Right lobe of liver (tissue), 6 donors: Measurements from ENCODE around the gene LMBR1L. TPM values are rescaled to one million over a fixed set of nuclear protein-coding genes. Genes with fewer than 3 reads are reported as not detected.

Experiments
- ATAC-seq, 4 donors: fragments of 200-7000 bp; cut with Tn5 transposase; one replicate each; pipeline ENCODE4 v1.9.1; 2020; ENCODE audit warnings: mild to moderate bottlenecking in 4 of 4, moderate library complexity in 4 of 4
- DNase-seq, 3 donors: peaks; one replicate each; pipeline ENCODE4 v3.0.0-alpha.2; 2020
- H3K27ac ChIP-seq, 3 donors: fragments of 200-600 bp; one replicate each; pipeline ENCODE4 v1.8.0; 2022
- H3K27me3 ChIP-seq, 2 donors: fragments of 200-600 bp; one replicate each; pipeline ENCODE4 v1.8.0; 2022
- H3K36me3 ChIP-seq, 4 donors: fragments of 200-600 bp; sonication (generic) in 1 of 4; one replicate each; pipeline versions ENCODE4 v1.5.1 to v1.8.0; 2017 to 2022; ENCODE audit warnings: control low read depth in 1 of 4
- H3K4me1 ChIP-seq, 4 donors: fragments of 200-600 bp; sonication (generic) in 1 of 4; one replicate each; pipeline versions ENCODE4 v1.5.1 to v1.8.0; 2017 to 2022; ENCODE audit warnings: control low read depth in 1 of 4
- H3K4me3 ChIP-seq, 3 donors: fragments of 200-600 bp; one replicate each; pipeline ENCODE4 v1.8.0; 2022
- H3K9me3 ChIP-seq, 4 donors: fragments of 200-600 bp; sonication (generic) in 1 of 4; one replicate each; pipeline versions ENCODE4 v1.5.1 to v1.8.0; 2017 to 2022; ENCODE audit warnings: control low read depth in 1 of 4
- POLR2A ChIP-seq: fragments of 450-650 bp; IDR thresholded peaks from one replicate; pipeline ENCODE4 v1.6.1; 2017; ENCODE audit warnings: antibody characterized with exemption, mild to moderate bottlenecking
- WGBS: methylation state at CpG from one replicate; pipeline ENCODE4 v1.1.6; 2018; ENCODE audit warnings: low coverage, low lambda C conversion rate; ENCODE audit not compliant: insufficient coverage; ENCODE audit errors: missing lambda C conversion rate; 5-methylcytosine and 5-hydroxymethylcytosine counted together
- intact Hi-C, 2 donors: fragments of 100-400 bp; cut with DNase I; formaldehyde crosslinking; loops; one replicate each; pipeline versions ENCODE4 v1.11.2 to v1.14.1; 2022
- total RNA-seq, 6 experiments: library from RNA; depleted of rRNA in 2 of 6; stranded (reverse); fragments of >200 nt in 2 of 6; fragmentation: NEBNext Ultra II Directional in 3 of 6; extraction: Animal tissue kit (Norgen Biotek cat#: 25700) in 3 of 6; gene quantifications; one replicate each; pipeline versions ENCODE4 v1.1.0 to v1.2.4, GENCODE V29; 2016 to 2023
- TF ChIP-seq, protein P1 (sequence below), 4 donors: fragments of 200-600 bp in 3 of 4; fragments of 450-650 bp in 1 of 4; IDR thresholded peaks; one replicate each; pipeline versions ENCODE4 v1.5.1 to v1.8.0; 2016 to 2022; ENCODE audit warnings: antibody characterized with exemption in 4 of 4, mild to moderate bottlenecking in 2 of 4
- donor health status: DM: no; HTN: yes; CAD: no.
- donor health status: DM: no; HTN: no; CAD: no.
- donor health status: DM: no; HTN: no; CAD: no.
- donor health status: DM: no; HTN: yes; CAD: no.
- donor health status: DM: no; HTN: yes; CAD: no.

Gene LMBR1L
- total RNA-seq, 6 experiments from 2014 or later: 12.2 to 34.5 (median 16.3) TPM

DNA sequence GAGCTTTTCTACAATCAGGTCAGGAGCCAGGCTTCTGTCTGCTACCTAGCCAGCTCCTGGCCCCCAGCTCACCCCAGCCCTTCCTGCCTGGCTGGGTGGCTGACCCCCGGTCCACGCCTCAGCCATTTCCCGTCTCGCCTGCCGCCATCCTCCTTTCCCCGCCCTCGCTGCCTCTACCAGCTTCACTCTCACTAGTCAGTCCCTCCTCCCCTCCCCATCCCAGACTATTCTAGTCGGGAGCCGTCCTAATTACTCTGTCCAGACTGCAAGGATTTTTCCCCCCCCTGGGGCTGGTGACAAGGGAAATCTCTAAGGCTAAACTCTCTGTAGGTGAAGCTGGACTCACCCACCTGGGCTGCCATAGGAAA is 16.9 kb downstream of the LMBR1L start:
- H3K9me3 ChIP-seq: no peaks in the 10 kb centered on the region
- no peak overlapping the region for H3K4me3 ChIP-seq
- WGBS: 2% methylated on average over 8 of the region's 9 CpGs
- H3K27me3 ChIP-seq: peaks cover 0 to 16% of the 10 kb centered on the region in 2 donors
- DNase-seq (no peak), ATAC-seq (peak in 3 of 4 donors; percentile 6 to 19 (median 13))
- H3K27ac ChIP-seq: no peak overlapping the region
- peaks cover 0 to 28% (median 0%) of the 10 kb centered on the region in 4 donors for H3K4me1 ChIP-seq
- TF ChIP-seq, protein P1, sequence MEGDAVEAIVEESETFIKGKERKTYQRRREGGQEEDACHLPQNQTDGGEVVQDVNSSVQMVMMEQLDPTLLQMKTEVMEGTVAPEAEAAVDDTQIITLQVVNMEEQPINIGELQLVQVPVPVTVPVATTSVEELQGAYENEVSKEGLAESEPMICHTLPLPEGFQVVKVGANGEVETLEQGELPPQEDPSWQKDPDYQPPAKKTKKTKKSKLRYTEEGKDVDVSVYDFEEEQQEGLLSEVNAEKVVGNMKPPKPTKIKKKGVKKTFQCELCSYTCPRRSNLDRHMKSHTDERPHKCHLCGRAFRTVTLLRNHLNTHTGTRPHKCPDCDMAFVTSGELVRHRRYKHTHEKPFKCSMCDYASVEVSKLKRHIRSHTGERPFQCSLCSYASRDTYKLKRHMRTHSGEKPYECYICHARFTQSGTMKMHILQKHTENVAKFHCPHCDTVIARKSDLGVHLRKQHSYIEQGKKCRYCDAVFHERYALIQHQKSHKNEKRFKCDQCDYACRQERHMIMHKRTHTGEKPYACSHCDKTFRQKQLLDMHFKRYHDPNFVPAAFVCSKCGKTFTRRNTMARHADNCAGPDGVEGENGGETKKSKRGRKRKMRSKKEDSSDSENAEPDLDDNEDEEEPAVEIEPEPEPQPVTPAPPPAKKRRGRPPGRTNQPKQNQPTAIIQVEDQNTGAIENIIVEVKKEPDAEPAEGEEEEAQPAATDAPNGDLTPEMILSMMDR (IDR thresholded peaks at IDR 0.05): no peak
- TF ChIP-seq POLR2A: no peak
- peaks cover 0 to 16% (median 4%) of the 10 kb centered on the region in 4 donors for H3K36me3 ChIP-seq
- intact Hi-C loops: no loop called here

DNA sequence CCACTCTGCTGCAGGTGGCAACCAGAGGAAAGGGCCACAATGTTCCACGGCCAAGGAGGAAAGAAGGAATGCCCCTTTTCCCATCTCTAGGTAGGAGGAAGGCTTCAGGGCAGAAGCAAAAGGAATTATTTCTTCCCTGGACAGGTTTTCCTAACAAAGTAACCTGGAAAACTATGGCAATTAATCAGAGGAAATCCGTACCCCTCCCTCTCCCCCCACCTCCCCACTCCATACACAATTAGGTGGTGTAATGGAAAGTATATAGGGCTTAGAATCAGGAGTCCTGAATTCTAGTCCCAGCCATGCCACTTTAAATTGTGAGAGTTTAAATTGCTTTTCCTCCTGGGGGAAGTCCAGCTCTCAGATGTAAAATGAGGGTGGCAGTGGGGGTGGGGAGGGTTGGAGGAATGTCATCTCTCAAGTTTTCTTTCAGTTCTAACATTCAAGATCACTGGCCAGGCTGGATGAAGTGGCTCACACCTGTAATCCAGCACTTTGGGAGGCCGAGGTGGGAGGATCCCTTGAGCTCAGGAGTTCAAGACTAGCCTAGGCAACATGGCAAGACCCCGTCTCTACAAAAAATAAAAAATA is 17.7 kb downstream of the LMBR1L start:
- Histone ChIP-seq H3K4me3 (no peak overlapping the region), H3K9me3 (no peaks in the 10 kb centered on the region), H3K4me1 (peaks cover 0 to 31% (median 0%) of the 10 kb centered on the region in 4 donors), H3K36me3 (peaks cover 0 to 9% (median 2%) of the 10 kb centered on the region in 4 donors), H3K27me3 (peaks cover 0 to 16% of the 10 kb centered on the region in 2 donors), H3K27ac (no peak overlapping the region)
- DNase-seq: no peak
- intact Hi-C loops: no loop called here
- TF ChIP-seq POLR2A: no peak
- TF ChIP-seq, protein P1 (IDR thresholded peaks at IDR 0.05): no peak
- WGBS: 37% methylated on average over 3 of the region's 4 CpGs
- no peak for ATAC-seq

DNA sequence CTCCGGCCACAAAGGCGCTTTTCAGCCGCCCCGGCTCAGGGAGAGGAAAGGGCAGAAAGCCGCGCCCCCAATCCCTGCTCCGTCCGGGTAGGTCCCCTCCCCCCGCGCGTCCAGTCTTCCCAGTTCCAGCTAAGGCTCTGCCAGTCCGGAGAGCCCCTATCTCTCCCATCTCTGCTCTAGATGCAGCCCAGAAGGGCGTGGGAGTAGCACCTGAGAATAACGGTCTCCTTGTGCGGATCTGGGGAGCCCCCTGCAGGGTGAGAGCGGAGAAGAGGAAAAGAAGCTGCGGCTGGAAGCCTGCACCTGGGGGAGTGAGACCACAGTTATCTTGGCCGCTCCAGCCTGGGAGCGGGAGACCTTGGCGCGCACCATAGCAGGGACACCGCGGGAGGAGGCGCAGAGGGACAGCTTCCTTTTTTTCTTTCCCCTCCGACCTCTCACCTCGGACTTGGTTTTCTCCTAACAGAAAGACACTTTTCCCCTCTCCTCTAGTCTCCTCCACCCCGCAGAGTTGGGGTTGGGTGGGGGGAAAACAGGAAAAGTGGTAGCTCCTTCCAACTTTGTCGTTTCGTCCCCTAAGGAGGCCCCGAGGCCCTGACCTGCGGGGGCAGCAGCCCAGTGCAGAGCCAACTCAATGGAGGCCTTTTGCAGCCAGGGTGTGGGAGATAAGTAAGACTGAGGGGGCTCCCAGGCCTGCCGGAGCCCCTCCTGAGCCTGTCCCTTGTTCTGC is 18.4 kb downstream of the LMBR1L start:
- Histone ChIP-seq H3K4me3 (no peak overlapping the region), H3K27ac (no peak overlapping the region), H3K4me1 (peaks cover 0 to 31% (median 0%) of the 10 kb centered on the region in 4 donors), H3K36me3 (peaks cover 0 to 4% (median 2%) of the 10 kb centered on the region in 4 donors), H3K9me3 (no peaks in the 10 kb centered on the region), H3K27me3 (peaks cover 0 to 16% of the 10 kb centered on the region in 2 donors)
- peak in 2 of 3 donors; percentile 34 to 59 for DNase-seq
- intact Hi-C loops: no loop called here
- WGBS: 0% methylated on average over 4 of the region's 32 CpGs
- peak in 3 of 4 donors; percentile 16 to 21 (median 18) for ATAC-seq
- TF ChIP-seq, protein P1 (IDR thresholded peaks at IDR 0.05): peak in 3 of 4 donors; percentile 18 to 27 (median 21)
- TF ChIP-seq POLR2A: no peak

DNA sequence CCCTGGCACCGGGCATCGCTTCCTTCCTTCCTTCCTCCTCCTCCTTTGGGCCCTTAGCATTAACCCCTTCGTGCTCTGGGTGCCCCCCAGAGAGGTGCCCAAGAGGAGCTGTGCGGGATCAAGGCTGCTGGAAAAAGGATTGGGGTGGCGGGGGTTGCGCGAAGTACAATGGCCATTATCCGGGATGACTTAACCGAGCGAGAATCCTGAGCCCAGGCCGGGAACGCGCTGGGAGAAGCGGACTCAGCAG is 18.9 kb downstream of the LMBR1L start:
- DNase-seq: no peak
- H3K27ac ChIP-seq: no peak overlapping the region
- WGBS: 3% methylated on average over 11 of the region's 14 CpGs
- peaks cover 0 to 16% of the 10 kb centered on the region in 2 donors for H3K27me3 ChIP-seq
- peaks cover 0 to 31% (median 0%) of the 10 kb centered on the region in 4 donors for H3K4me1 ChIP-seq
- TF ChIP-seq, protein P1 (IDR thresholded peaks at IDR 0.05): no peak
- no peak for TF ChIP-seq POLR2A
- no peak overlapping the region for H3K4me3 ChIP-seq
- no peak for ATAC-seq
- intact Hi-C loops: no loop called here
- H3K36me3 ChIP-seq: no peaks in the 10 kb centered on the region
- H3K9me3 ChIP-seq: no peaks in the 10 kb centered on the region
